ENCODE results near the gene CSRP3.
"Not testable (repeated sequence)": the region's sequence is repeated elsewhere in the genome, so short reads cannot be mapped to it uniquely, and the experiment has no call there.

CSRP3 gene

GRCh38 chr11:19187114-19187832 lies 14.5 kb downstream of the CSRP3 start:
- no peak for DNase-seq (ENCODE audit: low spot score)

- DNase-seq (ENCODE audit: low spot score), result no peak
Observed at GRCh38 chr11:19185516-19186052, 16.2 kb downstream of the CSRP3 start.

- no peak for DNase-seq (ENCODE audit: low spot score)
Observed at GRCh38 chr11:19185036-19185435, 16.7 kb downstream of the CSRP3 start.

DNA sequence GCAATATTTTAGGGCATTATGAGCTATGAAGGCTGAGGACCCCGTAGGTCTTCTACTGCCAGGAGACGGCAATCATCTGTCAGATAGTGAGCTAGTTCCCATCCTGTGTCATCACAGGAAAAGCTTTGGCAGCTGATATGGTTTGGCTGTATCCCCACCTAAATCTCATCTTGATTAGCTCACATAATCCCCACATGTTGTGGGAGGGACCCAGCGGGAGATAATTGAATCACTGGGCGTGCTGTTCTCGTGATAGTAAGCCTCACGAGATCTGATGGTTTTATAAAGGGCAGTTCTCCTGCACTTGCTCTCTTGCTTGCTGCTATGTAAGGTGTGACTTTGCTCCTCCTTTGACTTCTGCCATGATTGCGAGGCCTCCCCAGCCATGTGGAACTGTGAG lies 18.1 kb downstream of the CSRP3 start:
- no peak for DNase-seq (ENCODE audit: low spot score)

DNA sequence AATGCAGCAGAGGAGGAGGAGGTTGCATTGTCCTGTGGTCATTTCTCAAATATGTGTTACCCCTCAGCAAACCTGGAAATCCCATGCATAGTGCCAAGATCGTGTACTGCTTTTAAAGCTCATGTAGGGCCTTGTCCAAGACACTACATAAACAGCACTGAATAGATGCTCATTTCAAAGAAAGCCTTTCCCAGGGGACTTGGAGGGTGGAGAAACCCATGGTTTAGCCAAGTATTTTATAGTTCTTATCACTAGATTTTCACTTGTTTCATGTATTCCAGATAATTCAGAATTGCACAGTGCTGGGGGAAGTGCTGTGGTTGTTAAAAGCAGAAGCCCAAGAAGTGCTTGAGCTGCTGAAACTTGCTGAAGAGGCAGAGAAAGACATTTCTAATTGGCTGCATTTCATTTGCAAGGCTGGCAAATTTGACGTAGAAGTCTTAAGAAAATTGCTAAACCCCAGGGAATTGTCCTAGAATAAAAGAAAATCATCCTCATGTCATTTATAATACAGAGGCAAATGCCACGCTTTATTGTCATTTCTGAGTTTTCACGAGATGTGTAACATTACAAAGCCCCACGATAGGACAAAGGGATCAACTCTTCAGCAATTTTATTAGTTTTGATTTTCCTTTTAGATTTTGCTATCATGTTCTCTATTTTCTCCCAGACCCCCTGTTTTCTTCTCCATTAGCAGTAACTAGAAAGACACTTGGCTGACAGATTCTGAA lies 20.1 kb downstream of the CSRP3 start:
- DNase-seq (ENCODE audit: low spot score), result no peak

- DNase-seq (ENCODE audit: low spot score), result no peak
Observed at GRCh38 chr11:19176629-19177186, 25.1 kb downstream of the CSRP3 start.

DNA sequence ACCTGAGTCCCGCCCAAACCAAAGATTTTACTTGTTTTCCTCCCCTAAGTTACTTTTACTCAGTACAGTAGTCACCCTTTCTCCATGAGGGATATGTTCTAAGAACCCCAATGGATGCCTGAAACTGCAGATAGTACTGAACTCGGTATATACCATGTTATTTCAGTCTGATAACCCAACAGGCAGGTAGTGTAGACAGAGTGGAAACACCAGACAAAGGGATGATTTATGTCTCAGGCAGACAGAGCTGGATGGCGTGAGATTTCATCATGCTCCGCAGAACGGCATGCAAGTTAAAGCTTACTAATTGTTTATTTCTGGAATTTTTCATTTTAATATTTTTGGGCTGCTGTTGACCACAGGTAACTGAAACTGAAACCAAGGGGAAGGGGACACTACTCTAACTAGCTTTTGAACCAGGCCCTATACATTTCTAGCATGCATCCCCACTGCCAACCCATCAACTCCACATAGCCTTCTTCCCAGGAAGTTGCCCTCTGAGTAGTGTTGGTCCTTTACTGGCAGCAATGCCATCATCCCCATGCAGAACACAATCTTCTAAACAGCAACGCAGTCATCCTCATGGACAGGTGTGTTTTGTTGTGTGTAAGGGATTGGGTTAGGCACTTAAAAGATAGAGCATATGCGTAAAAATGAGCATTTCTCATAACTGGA lies 27.7 kb downstream of the CSRP3 start:
- DNase-seq (ENCODE audit: low spot score), result no peak

DNA sequence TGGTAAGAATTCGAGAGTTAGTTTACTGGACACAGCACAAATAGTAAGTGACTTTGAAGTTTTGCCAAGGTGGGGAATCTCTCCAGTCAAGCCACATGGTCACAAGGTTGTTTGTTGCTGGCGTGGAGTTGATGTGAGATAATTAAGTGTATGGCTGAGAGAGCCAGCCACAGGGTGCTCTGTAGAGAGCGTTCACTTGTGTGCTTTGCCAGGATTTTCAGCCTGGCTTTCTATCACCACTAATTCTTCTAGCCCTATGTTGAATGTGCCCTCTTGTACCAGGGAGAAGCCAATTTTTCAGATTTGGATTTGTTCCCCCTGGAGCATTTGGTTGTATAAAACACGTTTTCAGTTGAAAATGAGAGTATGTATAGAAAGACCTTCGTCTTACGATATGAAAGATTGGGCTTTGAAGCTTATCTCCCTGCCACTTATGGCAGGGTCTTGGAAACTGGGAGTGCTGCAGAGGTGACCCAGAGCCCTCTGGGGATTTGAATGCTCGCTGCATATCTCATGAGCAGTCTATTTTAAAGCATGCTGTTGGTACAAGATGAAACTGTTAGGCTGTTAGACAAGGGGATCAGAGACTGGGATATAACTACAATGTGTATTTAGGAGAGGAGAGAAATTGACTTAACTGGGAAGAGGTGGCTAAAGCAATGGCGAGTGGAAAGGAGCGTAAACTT lies 28.6 kb downstream of the CSRP3 start:
- no peak for DNase-seq (ENCODE audit: low spot score)

- peak; percentile 18 for DNase-seq (ENCODE audit: low spot score)
Observed at GRCh38 chr11:19168090-19168489, 33.7 kb downstream of the CSRP3 start.

- no peak for DNase-seq (ENCODE audit: low spot score)
Observed at GRCh38 chr11:19164881-19165280, 36.9 kb downstream of the CSRP3 start.

- DNase-seq (ENCODE audit: low spot score), result no peak
Observed at GRCh38 chr11:19164230-19164855, 37.4 kb downstream of the CSRP3 start.

DNA sequence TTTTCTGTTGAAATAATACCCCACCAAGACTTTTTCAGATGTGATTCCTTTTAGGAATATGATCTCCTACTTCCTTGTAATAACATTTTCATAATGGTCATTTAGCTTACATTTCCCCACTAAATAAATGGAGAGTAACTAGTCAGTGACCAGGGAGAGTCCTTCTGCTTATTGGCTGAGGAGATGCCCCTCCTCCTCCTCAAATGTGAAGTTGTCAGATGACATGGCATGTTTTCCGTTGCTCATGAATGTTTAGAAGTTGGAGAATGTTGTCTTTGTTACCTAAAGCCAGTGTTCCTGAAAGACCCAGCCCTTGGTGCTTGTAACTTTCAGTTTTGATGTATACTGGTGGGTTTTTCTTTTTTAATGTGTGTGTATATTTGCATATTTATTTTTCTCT lies 38.2 kb downstream of the CSRP3 start:
- DNase-seq (ENCODE audit: low spot score), result no peak

- no peak for DNase-seq (ENCODE audit: low spot score)
Observed at GRCh38 chr11:19162951-19163505, 38.8 kb downstream of the CSRP3 start.

DNA sequence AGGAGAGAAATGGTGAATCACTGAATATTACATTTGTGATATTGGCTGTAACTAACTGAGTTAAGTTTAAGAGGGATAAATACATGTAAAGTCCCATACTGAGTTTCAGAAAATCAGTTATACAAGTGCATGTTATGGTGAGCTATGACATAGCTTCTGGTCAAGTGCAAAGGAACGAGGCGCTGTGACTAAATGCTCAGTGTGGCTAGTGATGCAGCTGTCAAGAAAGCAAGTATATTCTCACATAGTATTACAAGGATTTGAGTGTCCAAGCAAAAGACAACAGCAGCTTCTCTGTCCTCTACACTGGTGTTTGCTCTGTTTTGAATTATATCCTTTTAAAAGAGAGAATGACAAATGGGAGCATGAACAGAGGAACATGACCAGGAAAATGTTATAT lies 40.1 kb downstream of the CSRP3 start:
- DNase-seq (ENCODE audit: low spot score), result no peak

DNA sequence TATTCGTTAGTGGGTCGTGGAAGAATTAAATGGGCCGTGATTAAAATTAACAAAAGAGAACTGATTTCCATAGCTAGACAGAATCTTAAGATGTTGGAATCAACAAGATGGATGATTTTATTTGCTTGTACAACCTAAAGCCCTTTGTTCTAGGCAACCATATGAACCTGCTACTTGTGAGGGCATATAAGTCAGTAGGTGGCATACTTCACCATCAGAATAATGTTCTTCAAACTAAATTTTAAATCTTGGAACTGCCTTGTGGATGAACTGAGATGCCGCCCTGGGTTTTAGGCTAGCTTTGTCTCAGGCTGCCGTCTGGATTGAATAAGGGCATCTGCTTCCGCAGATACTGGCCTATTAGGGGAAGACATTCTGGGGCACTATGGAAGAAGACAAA lies 40.9 kb downstream of the CSRP3 start:
- no peak for DNase-seq (ENCODE audit: low spot score)

DNA sequence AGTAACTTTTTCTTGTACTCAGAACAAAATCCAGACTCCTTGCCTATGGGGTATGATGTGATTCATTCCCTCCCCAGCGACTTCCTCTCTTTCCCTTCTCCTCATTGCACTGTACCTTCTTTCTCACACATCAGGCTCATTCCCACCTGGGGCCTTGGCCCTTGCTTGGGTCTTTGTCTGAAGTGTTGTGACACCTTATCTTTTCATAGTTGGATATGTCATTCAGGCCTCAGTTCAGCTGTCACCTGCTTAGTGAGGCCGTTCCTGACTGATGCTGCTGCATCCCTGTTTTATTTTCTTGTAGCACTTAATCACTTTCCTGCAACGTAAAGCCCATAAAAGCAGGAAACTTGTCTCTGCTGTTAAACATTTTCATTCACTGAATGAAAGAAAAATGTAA lies 44.9 kb downstream of the CSRP3 start:
- no peak for DNase-seq (ENCODE audit: low spot score)

GRCh38 chr11:19145319-19145718 lies 56.5 kb downstream of the CSRP3 start:
- DNase-seq (ENCODE audit: low spot score), result no peak

DNA sequence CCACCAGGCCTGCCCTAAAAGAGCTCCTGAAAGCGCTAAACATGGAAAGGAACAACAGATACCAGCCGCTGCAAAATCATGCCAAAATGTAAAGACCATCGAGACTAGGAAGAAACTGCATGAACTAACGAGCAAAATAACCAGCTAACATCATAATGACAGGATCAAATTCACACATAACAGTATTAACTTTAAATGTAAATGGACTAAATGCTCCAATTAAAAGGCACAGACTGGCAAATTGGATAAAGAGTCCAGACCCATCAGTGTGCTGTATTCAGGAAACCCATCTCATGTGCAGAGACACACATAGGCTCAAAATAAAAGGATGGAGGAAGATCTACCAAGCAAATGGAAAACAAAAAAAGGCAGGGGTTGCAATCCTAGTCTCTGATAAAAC lies 64.9 kb downstream of the CSRP3 start:
- not testable (repeated sequence) for DNase-seq (ENCODE audit: low spot score)

DNA sequence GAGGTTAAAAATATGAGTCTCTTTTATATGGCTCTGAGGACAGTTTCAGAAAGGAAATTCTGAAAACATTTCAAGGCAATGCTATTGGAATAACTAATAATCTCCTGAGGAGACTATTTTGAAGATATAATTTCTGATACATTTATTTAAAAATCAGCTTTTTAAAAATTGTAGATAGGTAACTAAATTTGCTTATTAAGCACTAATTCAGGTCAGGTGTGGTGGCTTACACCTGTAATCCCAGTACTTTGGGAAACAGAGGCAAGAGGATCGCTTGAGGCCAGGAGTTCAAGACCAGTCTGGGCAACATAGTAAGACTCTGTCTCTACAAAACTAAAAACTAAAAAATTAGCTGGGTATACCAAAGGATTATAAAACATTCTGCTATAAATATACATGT lies 67.8 kb downstream of the CSRP3 start:
- no peak for DNase-seq (ENCODE audit: low spot score)
